22Rv1 (cell line): ENCODE results near the gene WDR43.

Source experiments
- H3K27ac ChIP-seq: fragments of 450-650 bp; 2 replicates; pipeline ENCODE4 v1.5.1; 2017
- CTCF ChIP-seq: fragments of 450-650 bp; IDR thresholded peaks from 2 replicates; pipeline ENCODE4 v1.5.1; 2017; ENCODE audit warnings: mild to moderate bottlenecking
- ZFX ChIP-seq: fragments of 450-650 bp; IDR thresholded peaks from 2 replicates; pipeline ENCODE4 v1.6.1; 2017; ENCODE audit warnings: antibody characterized with exemption, borderline replicate concordance

The WDR43 gene

GRCh38 chr2:28951910-28952835 is 57.7 kb downstream of the WDR43 start:
- no peak for TF ChIP-seq CTCF
- TF ChIP-seq ZFX, result no peak
- no peak overlapping the region for H3K27ac ChIP-seq

DNA sequence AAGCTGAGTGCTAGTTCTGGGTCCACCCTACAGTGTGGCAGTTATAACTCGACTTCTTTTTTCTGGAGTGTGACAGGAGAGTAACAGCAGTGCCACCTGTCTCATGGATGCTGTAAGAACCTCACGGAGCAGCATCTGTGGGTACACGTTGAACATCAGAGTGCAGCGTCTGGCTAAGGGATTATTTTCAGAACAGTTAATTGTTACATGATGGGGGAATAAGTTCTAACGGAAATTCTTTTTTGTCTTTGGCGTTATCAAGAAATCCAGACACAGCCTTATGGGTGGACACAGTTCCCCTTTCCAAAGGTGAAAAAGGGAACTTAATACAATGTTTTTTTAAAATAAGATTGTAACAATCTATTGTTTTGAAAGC is 58.4 kb downstream of the WDR43 start:
- no peak overlapping the region for H3K27ac ChIP-seq
- no peak for TF ChIP-seq ZFX
- 0 out of 2 replicates have a peak, but pooled peaks have one; percentile 10 for TF ChIP-seq CTCF

DNA sequence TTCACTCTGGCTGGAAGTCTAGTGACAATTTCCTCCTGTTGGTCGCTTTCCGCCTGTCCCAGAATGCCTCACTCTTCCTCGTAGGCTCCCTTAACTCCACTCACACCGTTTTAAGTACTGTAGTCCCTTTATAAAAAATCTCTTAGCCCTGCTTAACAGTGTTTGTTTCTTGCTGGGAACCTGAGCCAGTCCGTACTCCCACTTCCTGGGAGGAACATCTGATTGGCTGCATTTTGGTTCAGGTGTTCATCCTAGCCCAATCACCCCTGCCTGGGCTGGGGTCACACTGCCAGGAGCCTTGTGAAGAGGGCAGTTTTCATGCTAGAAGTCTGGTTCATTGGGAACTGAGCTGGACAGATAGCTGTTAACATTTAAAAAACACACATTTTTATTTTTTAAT is 61.0 kb downstream of the WDR43 start:
- TF ChIP-seq ZFX (no peak), CTCF (no peak)
- no peak overlapping the region for H3K27ac ChIP-seq

DNA sequence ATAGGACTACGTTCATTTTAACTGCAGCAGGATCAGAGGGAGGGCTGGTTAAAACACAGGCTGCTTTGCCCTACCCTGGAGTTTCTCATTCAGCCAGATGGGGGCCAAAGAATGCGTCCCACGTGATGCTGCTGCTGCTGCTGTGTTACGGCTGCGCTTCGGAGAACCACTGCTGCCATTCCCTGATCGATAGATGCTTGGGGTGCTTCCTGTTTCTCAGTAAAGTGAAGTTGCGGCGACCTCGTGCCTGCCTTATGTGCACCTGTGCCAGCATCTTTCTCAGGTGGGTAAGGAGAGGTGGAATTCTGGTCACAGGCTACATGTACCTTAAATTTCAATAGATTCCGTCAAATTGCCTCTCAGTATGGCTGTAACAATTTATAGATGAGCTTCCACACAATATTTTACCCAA is 62.0 kb downstream of the WDR43 start:
- TF ChIP-seq CTCF (no peak), ZFX (no peak)
- no peak overlapping the region for H3K27ac ChIP-seq

DNA sequence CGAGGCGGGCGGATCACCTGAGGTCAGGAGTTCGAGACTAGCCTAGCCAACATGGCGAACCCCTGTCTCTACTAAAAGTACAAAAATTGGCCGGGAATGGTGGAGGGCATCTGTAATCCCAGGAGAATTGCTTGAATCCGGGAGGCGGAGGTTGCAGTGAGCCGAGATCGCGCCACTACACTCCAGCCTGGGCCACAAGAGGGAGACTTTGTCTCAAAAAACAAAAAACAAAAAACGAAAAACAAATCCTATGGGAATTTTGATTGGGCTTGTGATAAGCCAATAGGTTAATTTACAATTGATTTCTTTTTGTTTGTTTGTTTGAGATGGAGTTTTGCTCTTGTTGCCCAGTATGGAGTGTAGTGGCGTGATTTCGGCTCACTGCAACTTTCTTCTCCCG is 62.4 kb downstream of the WDR43 start:
- no peak for TF ChIP-seq ZFX
- TF ChIP-seq CTCF, result peak; percentile 21
- H3K27ac ChIP-seq, result no peak overlapping the region

GRCh38 chr2:28958689-28959088 is 64.2 kb downstream of the WDR43 start:
- H3K27ac ChIP-seq, result no peak overlapping the region
- peak; percentile 81 for TF ChIP-seq CTCF
- TF ChIP-seq ZFX, result no peak

DNA sequence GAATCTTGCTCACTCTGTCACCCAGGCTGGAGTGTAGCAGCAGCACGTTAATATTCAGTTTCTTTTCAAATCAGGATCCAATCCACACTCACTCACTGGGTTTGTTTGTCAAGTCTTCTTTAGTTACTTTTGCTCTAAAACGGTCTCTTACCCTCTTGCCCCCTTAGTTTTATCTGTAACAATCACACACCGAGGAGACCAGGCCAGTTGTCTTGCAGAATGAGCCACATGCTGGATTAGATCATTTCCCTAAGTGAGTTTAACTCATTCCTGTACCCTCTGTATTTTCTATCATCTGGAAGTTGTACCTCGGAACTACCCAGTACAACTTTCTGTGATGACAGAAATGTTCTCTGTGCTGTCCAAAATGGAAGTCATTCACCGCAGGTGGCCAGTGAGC is 65.9 kb downstream of the WDR43 start:
- TF ChIP-seq ZFX (no peak), CTCF (no peak)
- H3K27ac ChIP-seq, result no peak overlapping the region
